ENCODE measurements around the gene PHF21B. TPM values are rescaled to one million over a fixed set of nuclear protein-coding genes. Genes with fewer than 3 reads are reported as not detected.
A peak's percentile ranks its signal among the peaks of the same experiment; 100 is the strongest.
"Not testable (repeated sequence)": the region's sequence is repeated elsewhere in the genome, so short reads cannot be mapped to it uniquely, and the experiment has no call there.

Gene PHF21B
- polyA plus RNA-seq, 10 donors = 0.29 to 0.94 (median 0.48) TPM

DNA sequence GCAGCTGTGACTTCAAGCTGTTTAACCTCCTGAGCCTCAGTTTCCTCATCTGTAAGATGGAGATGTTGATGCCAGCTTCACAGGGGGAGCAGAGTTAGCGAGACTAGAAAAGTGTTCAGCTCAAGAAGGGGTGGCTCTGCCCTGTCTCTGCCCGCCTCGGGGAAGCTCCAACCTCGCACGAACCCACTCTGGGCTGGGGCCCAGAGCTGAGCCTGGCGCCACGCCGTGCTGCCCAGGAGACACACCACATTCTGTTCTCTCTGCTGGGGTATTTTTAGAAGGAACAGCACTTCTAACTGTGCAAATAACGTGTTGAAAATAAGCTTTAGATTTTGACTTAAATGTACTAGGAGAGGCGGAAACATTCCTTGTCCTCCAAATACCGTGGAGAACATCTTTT, 74.1 kb downstream of the PHF21B start:
- no peak for DNase-seq

DNA sequence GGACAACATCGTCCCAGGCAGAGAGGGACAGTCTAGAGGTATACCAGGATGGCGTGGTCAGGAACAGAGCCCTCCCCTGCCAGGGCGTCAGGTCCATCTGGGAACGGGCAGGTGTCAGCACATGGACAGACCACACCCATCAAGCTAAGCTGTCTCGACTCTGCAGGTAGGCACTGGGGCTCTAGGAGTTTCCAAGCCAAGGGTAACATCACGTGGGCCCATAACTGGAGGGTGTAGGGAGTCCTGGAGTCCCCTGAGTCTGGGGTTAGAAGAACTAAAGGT, 75.4 kb downstream of the PHF21B start:
- DNase-seq = no peak

DNA sequence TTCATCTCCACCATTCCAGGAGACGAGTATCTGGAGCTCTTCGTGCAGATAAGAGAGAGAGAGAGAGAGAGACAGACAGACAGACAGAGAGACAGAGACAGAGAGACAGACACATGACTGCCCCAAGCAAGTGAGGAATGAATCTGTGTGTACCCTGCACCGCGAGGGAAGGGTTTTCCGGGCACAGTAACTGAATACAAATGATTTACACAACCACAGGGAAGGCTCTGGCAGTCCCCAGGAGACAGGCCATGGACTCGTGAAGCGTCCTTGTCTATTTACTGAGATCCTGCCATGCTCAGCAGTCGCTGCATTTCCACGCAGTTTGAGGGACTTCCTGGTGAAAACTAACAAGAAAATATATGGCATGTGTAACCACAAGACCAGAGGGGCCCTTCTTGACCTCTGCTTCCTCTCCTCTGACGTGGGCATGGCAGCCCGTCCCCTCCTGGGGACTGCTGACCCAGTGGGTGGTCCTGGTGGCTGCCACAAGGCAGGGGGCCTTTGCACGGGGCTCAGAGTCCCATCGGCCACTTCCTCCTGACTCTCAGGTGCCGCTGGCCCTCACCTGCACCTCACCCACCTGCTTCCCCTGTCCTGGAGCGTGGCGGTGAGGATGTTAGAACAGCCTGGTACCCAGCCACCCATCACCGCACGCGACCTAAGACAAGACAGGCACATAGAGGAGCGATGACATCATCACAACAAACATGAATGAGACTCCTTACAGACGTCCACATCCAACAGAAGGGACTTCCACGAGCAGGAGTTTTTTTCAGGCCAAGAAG, 75.9 kb downstream of the PHF21B start:
- DNase-seq = no peak

DNA sequence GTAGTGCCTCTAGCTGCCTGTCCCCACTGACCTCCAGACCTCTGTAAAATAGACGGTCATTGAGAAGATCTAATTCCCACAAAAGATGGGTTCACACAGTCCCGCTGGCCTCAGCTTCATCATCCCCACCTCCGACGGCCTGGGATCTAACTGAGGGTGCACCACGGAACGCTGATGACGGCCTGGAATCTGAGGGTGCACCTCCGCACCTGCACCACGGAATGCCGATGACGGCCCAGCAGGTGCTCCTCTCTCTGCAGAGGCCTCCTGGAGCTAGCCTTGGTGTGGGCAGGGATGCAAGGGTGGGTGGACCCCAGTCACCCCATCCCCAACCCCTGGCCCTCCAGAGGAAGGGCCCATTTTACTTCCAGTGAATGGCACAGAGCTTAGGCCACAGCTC, 77.3 kb downstream of the PHF21B start:
- no peak for DNase-seq

DNA sequence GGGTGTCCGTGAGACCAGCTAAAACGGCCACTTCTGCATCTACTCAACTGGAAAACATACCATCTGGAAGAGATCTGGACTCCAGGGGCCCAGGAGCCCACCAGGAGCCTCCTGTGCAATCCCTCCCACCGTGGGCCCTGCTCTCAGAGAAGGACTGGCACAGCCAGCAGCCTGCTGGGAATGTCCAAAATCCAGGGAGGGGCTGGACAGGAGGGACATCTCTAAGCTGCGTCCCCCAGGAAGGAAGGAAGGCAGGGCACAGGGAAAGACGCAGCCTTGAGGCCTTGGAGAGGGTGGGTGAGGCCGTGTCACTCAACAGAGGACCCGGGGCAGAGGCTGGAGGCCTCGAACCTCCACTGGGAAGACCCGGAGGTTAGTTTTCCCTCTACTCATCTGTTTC, 78.0 kb downstream of the PHF21B start:
- DNase-seq = no peak

DNA sequence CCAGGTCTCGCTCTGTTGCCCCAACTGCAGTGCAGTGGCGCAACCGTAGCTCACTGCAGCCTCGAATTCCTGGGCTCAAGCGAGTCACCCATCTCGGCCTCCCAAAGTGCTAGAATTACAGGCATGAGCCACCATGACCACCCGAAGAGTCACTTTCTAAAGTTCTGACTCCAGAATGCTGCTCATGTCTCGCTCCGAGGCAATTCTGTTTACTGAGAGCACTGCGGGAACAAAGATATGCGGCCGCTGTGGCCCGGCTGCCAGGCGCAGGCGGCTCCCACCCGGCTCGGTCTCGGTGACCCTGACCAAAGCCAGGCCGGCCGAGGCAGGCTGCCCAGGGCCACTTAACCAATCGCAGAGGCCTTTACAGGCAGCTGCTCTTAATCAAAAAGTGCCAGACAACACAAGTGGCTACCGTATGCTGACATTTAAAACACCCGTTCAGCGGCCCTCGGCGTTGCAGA, 78.7 kb downstream of the PHF21B start:
- peak; percentile 2 to 38 (median 14) for DNase-seq

DNA sequence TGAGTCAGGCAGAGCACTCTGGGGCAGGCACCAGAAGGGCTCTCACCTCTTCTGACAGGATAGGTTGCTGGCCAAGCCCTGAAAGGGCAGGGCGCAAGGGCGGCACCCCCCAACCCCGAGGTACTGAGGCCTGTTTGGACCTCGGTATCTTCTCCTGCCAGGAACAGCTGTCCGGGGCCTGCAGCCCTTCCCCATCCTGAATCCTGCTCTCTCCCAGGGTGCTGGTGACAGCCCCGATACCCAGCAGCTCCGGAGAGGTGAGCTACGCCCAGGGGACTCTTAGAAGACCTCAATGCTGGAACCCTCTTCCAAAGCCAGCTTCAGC, 79.1 kb downstream of the PHF21B start:
- no peak for DNase-seq

DNA sequence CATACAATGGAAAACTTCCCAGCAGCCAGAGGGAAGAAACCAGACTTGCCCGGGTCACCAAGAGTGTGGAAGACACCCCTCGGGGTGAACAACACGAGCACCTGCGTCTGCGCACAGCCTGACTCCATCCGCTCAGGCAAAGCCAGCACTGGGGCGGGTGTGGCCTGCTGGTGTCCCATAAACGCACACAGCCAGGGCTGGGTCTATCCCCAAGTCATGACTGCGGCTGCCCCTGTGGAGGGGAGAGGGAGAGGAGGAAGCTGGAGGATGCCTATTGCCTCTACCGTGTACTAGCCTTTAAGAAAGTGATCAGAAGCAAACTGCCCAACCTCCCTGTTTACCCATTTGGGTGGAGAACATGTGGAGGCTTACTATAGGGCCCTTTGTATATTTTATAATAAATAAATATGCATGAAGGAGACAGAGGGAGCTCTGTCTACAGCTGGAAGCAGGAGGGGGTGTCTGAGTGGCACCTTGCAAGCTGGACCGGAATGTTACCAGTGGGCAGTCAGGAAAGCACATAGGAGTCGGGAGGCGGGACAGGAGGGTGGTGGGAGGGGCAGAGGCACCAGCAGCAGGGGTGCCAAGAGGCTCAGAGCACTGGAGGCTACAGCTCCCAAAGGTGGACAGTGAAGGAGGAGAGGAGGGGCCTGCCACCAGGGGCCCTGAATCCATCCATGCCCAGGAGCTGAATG, 79.6 kb downstream of the PHF21B start:
- no peak for DNase-seq

DNA sequence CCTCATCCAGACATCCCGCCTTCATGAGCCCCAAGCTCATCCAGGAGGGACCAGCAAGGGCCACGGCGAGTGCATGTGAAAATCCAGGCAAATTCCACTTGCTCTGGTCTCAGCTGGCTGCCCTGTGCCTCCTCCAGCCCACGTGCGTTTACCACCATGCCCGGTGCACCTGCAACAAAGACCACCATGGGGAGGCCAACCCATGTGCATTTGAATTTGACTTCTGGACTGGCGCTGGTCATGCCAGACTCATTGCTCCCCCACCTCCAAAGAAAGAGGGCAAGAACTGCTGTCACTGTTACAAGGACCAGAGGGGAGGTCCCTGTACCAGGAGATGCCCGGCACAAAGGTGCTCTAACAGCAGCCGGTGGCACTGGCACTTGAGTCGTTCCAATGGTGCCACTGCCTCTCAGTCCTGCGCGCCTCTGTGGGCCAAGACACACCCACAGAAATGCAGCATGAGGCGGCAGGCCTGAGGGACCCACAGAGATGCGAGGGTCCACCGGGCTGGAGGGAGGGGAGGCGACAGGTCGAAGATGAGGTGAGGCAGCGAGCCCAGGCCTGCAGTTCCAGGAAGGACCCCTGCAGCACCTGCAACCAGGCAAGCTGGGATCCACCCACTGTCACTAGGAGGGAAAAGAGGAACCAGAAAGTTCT, 80.3 kb downstream of the PHF21B start:
- no peak for DNase-seq

DNA sequence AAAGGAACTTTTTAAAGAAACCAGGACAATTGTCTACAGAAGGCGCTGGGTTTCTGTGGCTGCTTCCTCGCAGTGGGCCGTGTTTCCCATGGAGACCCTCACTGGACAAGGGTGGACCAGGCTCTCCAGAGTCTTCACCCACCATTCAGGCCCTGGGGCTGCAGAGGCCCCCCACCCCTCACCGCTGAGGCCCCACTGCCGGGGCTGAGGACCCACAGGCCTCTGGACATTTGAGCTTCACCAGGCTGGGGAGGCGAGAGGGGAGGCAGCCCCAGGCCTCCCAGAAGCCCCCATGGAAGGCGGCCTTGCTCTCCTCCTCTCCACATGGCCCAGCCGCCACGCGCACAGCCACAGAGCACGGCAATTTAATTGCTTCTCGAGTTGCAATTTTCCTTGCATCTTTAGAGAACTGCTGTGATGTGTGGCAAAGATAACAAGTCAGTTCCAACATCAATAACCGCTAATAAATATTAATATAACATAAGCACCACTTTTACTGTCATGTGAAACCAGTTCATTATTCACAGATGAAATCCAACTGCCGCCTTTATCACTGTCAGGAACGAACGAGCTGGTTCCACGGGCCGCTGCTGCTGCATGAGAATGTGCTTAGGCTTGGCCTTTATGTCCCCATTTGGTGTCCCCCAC, 81.0 kb downstream of the PHF21B start:
- DNase-seq = no peak

DNA sequence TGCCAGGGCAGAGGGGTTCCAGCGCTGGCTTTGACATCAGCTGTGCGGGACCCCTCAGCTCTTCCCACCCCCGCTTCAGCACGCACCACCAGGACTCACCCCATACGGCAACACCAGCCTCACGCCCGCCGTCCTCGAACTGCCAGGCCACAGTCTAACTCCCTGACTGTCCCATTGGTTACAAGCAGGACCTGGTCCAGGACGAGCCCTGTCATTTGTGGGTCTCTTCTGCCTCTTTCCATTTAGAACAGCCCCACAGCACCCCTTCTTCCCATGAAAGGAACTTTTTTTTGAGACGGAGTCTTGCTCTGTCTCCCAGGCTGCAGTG, 81.7 kb downstream of the PHF21B start:
- DNase-seq = no peak

DNA sequence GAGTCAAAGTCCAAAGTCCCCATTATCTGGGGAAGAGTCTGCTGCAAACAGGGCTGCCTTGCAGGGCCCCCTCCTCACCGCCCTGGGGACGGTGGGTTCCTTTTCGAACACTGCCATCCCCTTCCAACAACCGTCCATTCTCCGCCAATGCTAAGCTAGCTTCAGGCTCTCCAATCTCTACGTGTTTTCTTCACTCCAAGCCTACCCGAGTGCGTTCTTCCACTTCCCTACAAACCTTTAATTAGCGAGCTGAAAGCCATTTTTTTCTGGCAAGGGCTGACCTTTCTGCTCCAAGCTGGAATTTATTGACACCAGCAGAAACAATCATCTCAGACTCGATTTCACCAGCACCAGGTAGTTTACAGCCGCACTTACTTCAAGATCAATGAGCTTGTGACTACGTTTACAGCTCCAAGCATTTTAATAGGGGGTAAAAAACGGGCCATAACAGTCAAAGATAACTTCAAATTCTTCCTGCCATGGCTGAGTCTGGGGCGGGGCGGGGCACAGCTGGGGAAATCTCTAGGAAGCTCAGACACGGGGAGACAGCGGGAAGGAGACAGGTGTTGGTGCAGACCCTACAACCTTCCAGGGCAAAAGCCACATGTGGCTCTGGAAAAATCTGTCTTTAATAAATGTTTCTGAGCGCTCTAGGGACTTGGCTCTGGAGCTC, 82.2 kb downstream of the PHF21B start:
- DNase-seq = no peak

DNA sequence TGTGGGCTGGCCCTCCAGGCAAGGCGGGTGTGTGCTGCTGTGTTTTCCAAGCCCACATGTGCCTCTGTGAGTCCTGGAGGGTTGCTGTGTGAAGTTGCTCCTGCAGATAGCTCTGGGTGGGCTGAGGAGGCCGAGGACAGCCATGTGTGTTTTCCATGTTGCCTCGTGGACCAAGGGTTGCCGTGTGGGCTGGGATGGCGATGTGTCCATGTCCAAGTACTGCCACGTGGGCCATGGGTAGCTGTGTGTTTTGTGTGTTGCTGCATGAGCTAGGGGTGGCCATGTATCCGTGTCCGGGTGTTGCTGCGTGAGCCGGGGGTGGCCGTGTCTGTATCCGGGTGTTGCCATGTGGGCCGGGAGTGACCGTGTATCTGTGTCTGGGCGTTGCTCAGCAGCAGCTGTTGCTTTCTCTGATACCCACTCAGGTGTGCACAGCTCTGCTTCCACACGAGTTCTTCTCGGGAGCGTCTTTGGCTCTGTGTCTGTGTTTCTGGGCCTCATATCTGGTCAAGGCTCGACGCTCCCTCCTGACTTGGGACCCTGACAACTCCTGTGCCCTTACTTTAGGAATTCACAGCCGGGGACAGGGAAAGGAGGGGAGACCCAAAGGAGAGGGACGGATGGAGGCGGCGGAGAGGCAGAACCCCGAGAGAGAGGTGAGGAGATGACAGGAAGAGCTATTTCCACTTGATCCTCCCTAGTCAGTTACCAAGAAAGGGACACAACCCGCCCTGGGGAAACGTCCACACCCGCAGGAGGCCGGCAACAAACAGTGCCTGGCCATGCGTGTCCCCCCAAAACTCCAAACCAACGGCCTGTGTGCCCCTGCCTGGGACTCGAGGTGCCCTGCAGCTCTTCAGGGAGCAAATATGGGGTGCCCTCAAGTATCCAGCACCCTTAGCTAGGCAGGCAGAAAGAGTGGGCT, 83.1 kb downstream of the PHF21B start:
- no peak for DNase-seq

DNA sequence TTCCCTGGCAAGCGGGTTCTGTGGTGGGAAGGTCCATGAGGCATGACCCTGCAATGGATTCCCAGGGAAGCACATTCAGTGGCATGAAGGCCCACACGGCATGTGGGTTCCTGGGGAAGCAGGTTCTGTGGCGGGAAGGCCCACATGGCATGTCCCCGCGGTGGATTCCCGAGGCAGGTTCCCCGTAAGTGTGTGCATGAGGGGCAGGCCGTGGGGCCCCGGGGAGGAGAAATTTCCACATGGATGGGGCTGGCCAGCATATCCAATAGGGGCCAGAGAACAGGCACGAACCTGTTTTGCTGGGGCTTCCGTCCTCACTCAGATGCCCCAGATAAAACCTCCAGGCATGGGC, 83.7 kb downstream of the PHF21B start:
- DNase-seq = no peak

DNA sequence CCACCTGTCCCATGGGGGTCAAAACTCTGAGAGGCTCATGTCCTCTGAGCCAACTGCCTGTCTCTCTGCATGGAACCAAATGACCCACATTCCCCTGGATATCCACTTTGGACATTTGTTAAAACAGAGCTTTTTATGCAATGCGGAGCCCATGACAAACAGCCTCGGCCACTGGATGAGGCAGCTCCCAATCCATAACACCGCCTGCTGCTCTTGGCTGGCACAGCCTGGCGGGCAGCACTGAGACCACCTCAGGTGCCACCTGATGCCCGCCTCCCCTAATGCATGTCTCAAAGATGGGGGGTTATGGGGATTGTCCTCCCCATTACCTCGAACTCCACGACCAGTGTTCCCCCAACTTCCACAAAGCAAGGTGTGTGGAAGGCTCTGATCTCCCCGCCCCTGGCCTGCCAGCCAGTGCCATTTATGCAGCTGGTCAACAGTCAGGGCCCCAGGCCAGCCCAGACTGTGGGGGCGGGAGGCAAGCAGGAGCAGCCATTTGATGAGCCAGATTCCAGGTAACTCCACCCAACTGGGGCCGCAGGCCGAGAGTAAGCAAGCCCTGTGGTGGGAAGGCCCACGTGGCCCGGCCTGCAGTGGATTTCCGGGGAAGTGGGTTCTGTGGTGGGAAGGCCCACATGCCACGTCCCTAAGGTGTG, 84.2 kb downstream of the PHF21B start:
- DNase-seq = no peak

DNA sequence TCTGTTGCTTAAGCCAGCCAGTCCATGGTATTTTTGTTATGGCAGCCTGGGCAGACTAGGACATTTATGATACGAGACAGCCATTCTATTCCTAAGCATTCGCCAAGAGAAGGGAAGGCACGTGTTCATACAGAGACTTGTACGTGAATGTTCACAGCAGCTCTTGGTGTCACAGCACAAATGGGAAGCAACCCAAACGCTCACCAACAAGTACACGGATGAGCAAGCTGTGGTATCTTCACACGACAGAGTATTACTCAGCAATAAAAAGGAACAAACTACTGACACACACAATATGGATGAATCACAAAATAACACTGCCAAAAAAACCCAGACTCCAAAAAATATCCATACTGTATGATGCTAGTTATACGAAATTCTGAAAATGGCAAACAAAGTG, 85.1 kb downstream of the PHF21B start:
- no peak for DNase-seq

DNA sequence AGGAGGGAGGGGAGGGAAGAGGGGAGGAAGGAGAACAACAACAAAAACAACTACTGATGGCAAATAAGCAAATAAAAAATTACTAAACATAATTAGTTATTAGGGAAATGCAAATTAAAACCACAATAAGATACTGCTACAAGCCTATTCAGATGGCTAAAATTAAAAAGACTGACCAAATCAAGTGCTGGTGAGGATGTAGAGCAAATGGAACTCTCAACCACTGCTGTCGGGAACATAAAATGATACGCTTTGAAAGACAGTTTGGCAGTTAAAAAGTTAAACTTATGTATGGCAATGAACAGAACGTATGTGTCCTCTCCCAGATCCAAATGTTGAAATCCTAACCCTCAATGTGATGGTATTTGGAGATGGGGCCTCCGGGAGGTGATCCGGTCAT, 85.7 kb downstream of the PHF21B start:
- DNase-seq = no peak

DNA sequence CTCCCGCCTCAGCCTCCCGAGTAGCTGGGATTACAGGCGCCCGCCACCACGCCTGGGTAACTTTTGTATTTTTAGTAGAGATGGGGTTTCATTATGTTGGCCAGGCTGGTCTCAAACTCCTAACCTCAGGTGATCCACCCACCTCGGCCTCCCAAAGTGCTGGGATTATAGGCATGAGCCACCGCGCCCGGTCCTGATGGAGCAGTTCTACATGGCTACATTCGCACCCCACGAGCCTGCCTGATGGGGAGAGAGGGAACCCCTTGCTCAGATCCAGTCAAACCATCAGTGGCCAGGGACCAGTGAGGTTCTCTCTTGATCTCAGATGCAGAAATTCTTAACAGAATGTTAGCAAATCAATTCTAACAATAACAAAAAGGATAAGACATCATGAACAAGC, 88.0 kb downstream of the PHF21B start:
- not testable (repeated sequence) for DNase-seq

DNA sequence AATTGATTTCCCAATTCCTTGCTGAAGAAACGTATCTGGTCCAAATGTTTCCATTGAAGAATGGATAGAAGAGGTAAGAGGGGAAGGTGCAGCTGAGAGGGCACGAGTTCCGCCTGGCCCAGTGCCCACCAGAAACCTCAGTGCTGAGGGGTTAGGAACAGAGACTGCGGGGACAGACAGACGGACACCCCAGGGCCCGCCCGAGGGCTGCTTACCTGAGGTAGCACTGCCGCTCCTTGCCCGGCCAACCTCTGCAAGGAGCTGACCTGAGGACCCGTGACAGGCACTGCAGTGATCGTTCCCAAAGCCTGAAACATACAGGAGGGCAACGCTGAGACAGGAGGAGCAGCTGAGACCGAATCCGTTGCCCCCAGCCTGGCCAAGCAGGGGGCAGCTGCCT, 89.6 kb downstream of the PHF21B start:
- DNase-seq = no peak

DNA sequence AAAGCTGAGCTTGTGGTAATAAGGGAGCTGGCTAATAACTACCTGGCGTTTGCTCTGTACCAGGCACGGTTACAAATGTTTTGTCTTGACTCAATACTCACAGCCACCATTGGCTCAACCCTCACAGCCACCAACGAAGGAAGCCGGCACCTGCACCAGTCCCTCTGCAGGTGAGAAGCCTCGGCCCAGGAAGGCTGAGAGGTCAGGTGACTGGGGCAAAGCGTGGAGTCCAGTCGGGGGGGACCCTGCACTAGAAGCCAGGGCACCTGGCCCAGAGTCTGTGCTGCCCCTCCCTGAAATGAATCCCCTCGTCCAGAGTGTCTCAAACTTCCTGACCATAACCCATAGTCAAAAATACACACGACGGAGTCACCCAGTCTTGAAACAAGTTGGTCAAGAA, 90.1 kb downstream of the PHF21B start:
- no peak for DNase-seq

DNA sequence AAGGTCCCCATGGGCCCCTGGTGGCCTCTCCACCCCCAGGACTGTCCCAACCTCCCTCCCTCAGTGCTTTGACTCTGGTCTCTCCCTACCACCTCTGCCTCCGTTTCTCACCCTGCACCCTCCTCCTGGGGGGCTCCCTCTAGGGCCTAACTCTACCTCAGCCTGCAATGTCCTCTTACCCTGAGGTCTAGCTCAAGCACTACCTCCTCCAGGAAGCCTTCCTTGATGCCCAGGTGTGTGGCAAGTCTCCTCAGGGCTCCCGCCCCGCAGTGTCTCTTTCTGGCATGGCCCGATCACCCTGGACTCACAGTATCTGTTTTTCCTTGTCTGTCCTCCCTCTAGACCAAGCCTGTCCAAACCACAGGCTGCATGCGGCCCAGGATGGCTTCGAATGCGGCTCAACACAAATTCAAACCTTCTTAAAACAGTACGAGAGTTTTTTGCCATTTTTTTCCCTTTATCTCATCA, 90.8 kb downstream of the PHF21B start:
- DNase-seq = no peak
